GM19463 (cell line): ENCODE measurements around the gene HDHD3.
A peak's percentile ranks its signal among the peaks of the same experiment; 100 is the strongest.
"Not testable (repeated sequence)": the region's sequence is repeated elsewhere in the genome, so short reads cannot be mapped to it uniquely, and the experiment has no call there.

Source experiments
- ATAC-seq: cut with Tn5 transposase; IDR thresholded peaks from one replicate; pipeline ENCODE4 v1.9.1; 2021; ENCODE audit warnings: mild to moderate bottlenecking, moderate library complexity; ENCODE audit not compliant: unreplicated experiment

Gene HDHD3

GRCh38 chr9:113368348-113368981, 8.3 kb downstream of the HDHD3 start:
- no peak for ATAC-seq

GRCh38 chr9:113365652-113366051, 11.1 kb downstream of the HDHD3 start:
- not testable (repeated sequence) for ATAC-seq

- no peak for ATAC-seq
Observed at GRCh38 chr9:113364951-113365350, 11.8 kb downstream of the HDHD3 start.

- no peak for ATAC-seq
Observed at GRCh38 chr9:113363336-113363735, 13.4 kb downstream of the HDHD3 start.

- ATAC-seq = no peak
Observed at GRCh38 chr9:113361304-113362018, 15.3 kb downstream of the HDHD3 start.

- no peak for ATAC-seq
Observed at GRCh38 chr9:113360242-113360842, 16.4 kb downstream of the HDHD3 start.

- ATAC-seq = no peak
Observed at GRCh38 chr9:113359385-113359784, 17.4 kb downstream of the HDHD3 start.

GRCh38 chr9:113356686-113357292, 20.0 kb downstream of the HDHD3 start:
- no peak for ATAC-seq

- ATAC-seq = no peak
Observed at GRCh38 chr9:113355040-113355596, 21.7 kb downstream of the HDHD3 start.

- ATAC-seq = no peak
Observed at GRCh38 chr9:113352411-113352810, 24.4 kb downstream of the HDHD3 start.

- no peak for ATAC-seq
Observed at GRCh38 chr9:113352006-113352405, 24.8 kb downstream of the HDHD3 start.

- peak; percentile 34 for ATAC-seq
Observed at GRCh38 chr9:113350937-113351336, 25.8 kb downstream of the HDHD3 start.

GRCh38 chr9:113350107-113350661, 26.6 kb downstream of the HDHD3 start:
- no peak for ATAC-seq

GRCh38 chr9:113349445-113350094, 27.2 kb downstream of the HDHD3 start, which contains the start of gene BSPRY:
BSPRY (plus strand) TSS chr9:113349541; CDS start chr9:113349580, 39 bp downstream.
- ATAC-seq = peak; percentile 36

GRCh38 chr9:113349066-113349444, 27.7 kb downstream of the HDHD3 start:
- no peak for ATAC-seq

GRCh38 chr9:113348437-113348836, 28.3 kb downstream of the HDHD3 start:
- no peak for ATAC-seq

- ATAC-seq = no peak
Observed at GRCh38 chr9:113345671-113346070, 31.1 kb downstream of the HDHD3 start.

- ATAC-seq = no peak
Observed at GRCh38 chr9:113345190-113345589, 31.6 kb downstream of the HDHD3 start.

- no peak for ATAC-seq
Observed at GRCh38 chr9:113343732-113344231, 33.0 kb downstream of the HDHD3 start.

GRCh38 chr9:113341712-113342410, 34.9 kb downstream of the HDHD3 start:
- no peak for ATAC-seq
